AG04450 (cell line): ENCODE data around the gene MOXD1. TPM values are rescaled to one million over a fixed set of nuclear protein-coding genes. Genes with fewer than 3 reads are reported as not detected.
"Not testable (repeated sequence)": the region's sequence is repeated elsewhere in the genome, so short reads cannot be mapped to it uniquely, and the experiment has no call there.

Source experiments
- CTCF ChIA-PET: fragments of 300-600, 350-600 bp; formaldehyde crosslinking; extraction: SDS; loops from one replicate; lab custom pipeline; 2022; ENCODE audit warnings: antibody characterized with exemption, inconsistent platforms; lab: Charles Lee
- POLR2A ChIA-PET: fragments of 350-600 bp; formaldehyde crosslinking; extraction: SDS; loops from one replicate; lab custom pipeline; 2021; ENCODE audit warnings: antibody characterized with exemption, inconsistent platforms; lab: Yijun Ruan, JAX
- DNase-seq: peaks from one replicate; pipeline ENCODE4 v3.0.0-alpha.2; 2011; ENCODE audit warnings: low read depth, low spot score
- H3K27ac ChIP-seq: one replicate; pipeline ENCODE4 v1.5.1; 2012; ENCODE audit warnings: low read depth, low read length, control low read depth
- H3K27me3 ChIP-seq: one replicate; pipeline ENCODE4 v1.6.0; 2012; ENCODE audit warnings: low read length; ENCODE audit not compliant: control insufficient read depth, insufficient read depth
- H3K4me3 ChIP-seq: 2 replicates; pipeline ENCODE4 v1.5.1; 2011; ENCODE audit warnings: mild to moderate bottlenecking, low read depth, low read length, control low read depth
- H3K9me3 ChIP-seq: 2 replicates; pipeline ENCODE4 v1.5.1; 2012; ENCODE audit warnings: low read length; ENCODE audit not compliant: control insufficient read depth, insufficient read depth
- CTCF ChIP-seq: IDR thresholded peaks from 2 replicates; pipeline ENCODE4 v1.5.1; 2011; ENCODE audit warnings: low read depth, low read length, control low read depth, inconsistent platforms
- polyA plus RNA-seq: library from polyadenylated mRNA; depleted of rRNA; stranded (reverse); fragments of >200 nt; gene quantifications from 2 replicates; pipeline ENCODE4 v1.2.3, GENCODE V29; 2011

Gene MOXD1
- polyA plus RNA-seq, 1 experiment: 67.5 TPM

DNA sequence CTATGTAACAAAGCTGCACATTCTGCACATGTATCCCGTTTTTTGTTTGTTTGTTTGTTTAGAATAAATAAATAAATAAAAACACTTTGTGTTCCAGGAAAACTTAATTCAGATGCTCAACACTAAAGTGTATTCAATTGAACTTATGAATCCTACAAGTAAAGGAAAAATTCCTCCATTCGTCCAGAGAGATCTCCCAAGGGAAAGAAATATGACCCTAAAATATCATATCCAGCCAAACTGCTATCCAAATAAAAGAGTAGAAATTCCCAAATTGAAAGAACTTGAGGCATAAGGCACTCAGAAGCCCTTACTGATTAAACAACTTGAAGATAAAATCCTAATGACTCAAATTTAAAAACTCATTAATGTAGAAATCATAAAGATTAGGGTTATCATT lies 90.4 kb downstream of the MOXD1 start:
- ChIA-PET CTCF (no interaction called here), POLR2A (no interaction called here)
- Histone ChIP-seq H3K27ac (no peak overlapping the region), H3K9me3 (no peaks in the 10 kb centered on the region), H3K27me3 (no peaks in the 10 kb centered on the region), H3K4me3 (no peak overlapping the region)
- DNase-seq: no peak
- TF ChIP-seq CTCF: no peak

GRCh38 chr6:132310151-132310550 lies 91.1 kb downstream of the MOXD1 start:
- POLR2A ChIA-PET, DNase-seq: not testable (repeated sequence)

GRCh38 chr6:132304891-132305305 lies 96.4 kb downstream of the MOXD1 start:
- Histone ChIP-seq H3K27me3 (no peaks in the 10 kb centered on the region), H3K27ac (no peak overlapping the region), H3K4me3 (no peak overlapping the region), H3K9me3 (no peaks in the 10 kb centered on the region)
- no peak for TF ChIP-seq CTCF
- DNase-seq: no peak
- ChIA-PET POLR2A (no interaction called here), CTCF (interaction anchor here (0.6 to 8.7 kb wide), 2 partner anchors 178 to 494 kb away, joined by 3 to 281 read pairs; partner anchors contain the start of gene SLC18B1)

More at GRCh38 chr6:132310151-132310550, 91.1 kb downstream of the MOXD1 start:
- H3K27ac ChIP-seq, CTCF ChIA-PET, H3K9me3 ChIP-seq, H3K4me3 ChIP-seq, H3K27me3 ChIP-seq: not testable (repeated sequence)

DNA sequence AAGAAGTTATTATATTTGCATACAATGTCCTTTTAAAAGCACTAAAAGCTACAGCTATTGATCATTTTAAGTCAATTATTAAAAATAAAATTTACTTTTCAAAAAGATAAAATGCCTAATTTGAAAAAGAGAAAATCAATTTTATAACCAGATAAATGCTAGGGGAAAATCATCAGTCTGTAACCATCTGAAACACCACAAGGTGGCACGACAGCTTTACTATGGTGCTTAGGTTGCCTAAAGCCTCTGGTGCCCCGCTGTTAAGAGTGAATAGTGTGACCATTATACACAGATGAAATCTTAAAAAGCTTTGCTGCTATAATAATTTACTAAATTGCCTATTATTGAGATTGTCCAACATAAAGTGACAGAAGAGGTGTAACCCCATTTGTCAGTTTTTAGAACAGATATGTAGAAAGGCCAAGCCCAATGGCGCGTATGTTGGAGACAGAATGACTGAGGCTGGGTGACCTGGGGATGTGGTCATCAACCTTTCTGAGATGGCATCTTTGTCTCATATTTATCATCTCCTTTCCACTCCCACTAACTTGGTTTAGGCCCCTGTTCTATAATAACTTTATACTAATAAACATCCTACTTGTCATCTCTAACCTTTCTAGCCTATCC lies 100.8 kb downstream of the MOXD1 start:
- ChIA-PET POLR2A (no interaction called here), CTCF (interaction anchor here (0.6 to 9.8 kb wide), 44 partner anchors 10 to 416 kb away, joined by 3 to 281 read pairs (median 4); no protein-coding TSS in a partner anchor)
- DNase-seq: peak; percentile 41
- H3K27me3 ChIP-seq: no peaks in the 10 kb centered on the region
- H3K9me3 ChIP-seq: no peaks in the 10 kb centered on the region
- no peak overlapping the region for H3K4me3 ChIP-seq
- H3K27ac ChIP-seq: no peak overlapping the region
- peak; percentile 71 for TF ChIP-seq CTCF

- ChIA-PET CTCF (interaction anchor here (0.6 to 9.8 kb wide), 26 partner anchors 10 to 695 kb away, joined by 3 to 281 read pairs (median 4); no protein-coding TSS in a partner anchor), POLR2A (interaction anchor here (0.5 to 1.0 kb wide), 2 partner anchors 42 to 373 kb away, joined by 3 to 4 read pairs; no protein-coding TSS in a partner anchor)
- Histone ChIP-seq H3K27ac (no peak overlapping the region), H3K4me3 (no peak overlapping the region), H3K9me3 (no peaks in the 10 kb centered on the region), H3K27me3 (no peaks in the 10 kb centered on the region)
- peak; percentile 84 for TF ChIP-seq CTCF
- DNase-seq: peak; percentile 37
Observed at GRCh38 chr6:132298344-132298949, 102.8 kb downstream of the MOXD1 start.
